Natural killer cell treated with Interleukin-12 subunit alpha and Interleukin-12 subunit beta and Interleukin-15 and Interleukin-18, amount 100 ng/mL, for 72 hours (primary cell): ENCODE measurements around the gene RNPEPL1. TPM values are rescaled to one million over a fixed set of nuclear protein-coding genes. Genes with fewer than 3 reads are reported as not detected.
A peak's percentile ranks its signal among the peaks of the same experiment; 100 is the strongest.

Source experiments
- ATAC-seq, 2 donors: fragments of 150-1000 bp; cut with Tn5 transposase in 1 of 2; sonication (Bioruptor Pico), chemical (Tn5 transposase) in 1 of 2; 2 replicates each; pipeline ENCODE4 v1.10.0; 2021
- DNase-seq: peaks from one replicate; pipeline ENCODE4 v3.0.0; 2022; ENCODE audit warnings: low spot score
- H3K27ac Mint-ChIP-seq, 2 donors: 1 replicate in 1 of 2; 2 replicates in 1 of 2; pipeline ENCODE4 v1.8.0; 2022; ENCODE audit warnings: mixed read lengths in 2 of 2, mild to moderate bottlenecking in 1 of 2, moderate library complexity in 1 of 2
- H3K27me3 Mint-ChIP-seq, 2 donors: 1 replicate in 1 of 2; 2 replicates in 1 of 2; pipeline ENCODE4 v1.8.0; 2022; ENCODE audit warnings: mixed read lengths in 2 of 2
- H3K36me3 Mint-ChIP-seq: one replicate; pipeline ENCODE4 v1.8.0; 2022; ENCODE audit warnings: mixed read lengths
- H3K4me1 Mint-ChIP-seq, 2 donors: 1 replicate in 1 of 2; 2 replicates in 1 of 2; pipeline ENCODE4 v1.8.0; 2022; ENCODE audit warnings: low read depth in 2 of 2, mixed read lengths in 2 of 2, mild to moderate bottlenecking in 1 of 2
- H3K4me3 Mint-ChIP-seq: one replicate; pipeline ENCODE4 v1.8.0; 2022; ENCODE audit warnings: mixed read lengths
- H3K9me3 Mint-ChIP-seq: 2 replicates; pipeline ENCODE4 v1.8.0; 2022; ENCODE audit warnings: mixed read lengths
- total RNA-seq, 2 donors: library from RNA; stranded (reverse); gene quantifications; one replicate each; pipeline ENCODE4 v1.2.3, GENCODE V29; 2022

RNPEPL1 gene
- total RNA-seq, 2 donors from 2014 or later: 60.9 to 67.6 TPM

GRCh38 chr2:240564561-240565332 lies 3.5 kb upstream of the RNPEPL1 start:
- Mint-ChIP-seq H3K36me3 (no peaks in the 10 kb centered on the region), H3K27ac (peak overlapping the region; percentile 99), H3K4me3 (peak overlapping the region; percentile 97), H3K4me1 (peaks cover 51 to 73% of the 10 kb centered on the region in 2 donors), H3K27me3 (no peaks in the 10 kb centered on the region), H3K9me3 (no peaks in the 10 kb centered on the region)
- DNase-seq (peak; percentile 57), ATAC-seq (no peak)

GRCh38 chr2:240565333-240566202 lies 2.7 kb upstream of the RNPEPL1 start:
- Mint-ChIP-seq H3K27ac (peak overlapping the region; percentile 99), H3K4me1 (peaks cover 56 to 73% of the 10 kb centered on the region in 2 donors), H3K9me3 (no peaks in the 10 kb centered on the region), H3K4me3 (peak overlapping the region; percentile 97), H3K27me3 (no peaks in the 10 kb centered on the region), H3K36me3 (no peaks in the 10 kb centered on the region)
- DNase-seq: peak; percentile 98
- ATAC-seq: peak; percentile 71 to 78

GRCh38 chr2:240566203-240567136 lies 1.8 kb upstream of the RNPEPL1 start:
- Mint-ChIP-seq H3K4me1 (peaks cover 62 to 78% of the 10 kb centered on the region in 2 donors), H3K4me3 (peak overlapping the region; percentile 97), H3K27me3 (no peaks in the 10 kb centered on the region), H3K36me3 (no peaks in the 10 kb centered on the region), H3K27ac (peak overlapping the region; percentile 99), H3K9me3 (no peaks in the 10 kb centered on the region)
- peak; percentile 78 to 86 for ATAC-seq
- DNase-seq: peak; percentile 95

GRCh38 chr2:240567137-240567871 lies 980 bp upstream of the RNPEPL1 start:
- Mint-ChIP-seq H3K27me3 (no peaks in the 10 kb centered on the region), H3K9me3 (no peaks in the 10 kb centered on the region), H3K4me1 (peaks cover 63 to 70% of the 10 kb centered on the region in 2 donors), H3K4me3 (peak overlapping the region; percentile 97), H3K36me3 (no peaks in the 10 kb centered on the region), H3K27ac (peak overlapping the region; percentile 79 to 99)
- peak; percentile 66 for DNase-seq
- peak; percentile 22 to 43 for ATAC-seq

GRCh38 chr2:240568678-240569522 lies 616 bp downstream of the RNPEPL1 start:
- H3K27me3 Mint-ChIP-seq: no peaks in the 10 kb centered on the region
- H3K36me3 Mint-ChIP-seq: no peaks in the 10 kb centered on the region
- H3K9me3 Mint-ChIP-seq: no peaks in the 10 kb centered on the region
- peak; percentile 2 to 18 for ATAC-seq
- H3K27ac Mint-ChIP-seq: peak overlapping the region; percentile 56 to 61
- peak; percentile 71 for DNase-seq
- H3K4me3 Mint-ChIP-seq: peak overlapping the region; percentile 84
- peaks cover 54 to 58% of the 10 kb centered on the region in 2 donors for H3K4me1 Mint-ChIP-seq

GRCh38 chr2:240569523-240569997 lies 1.3 kb downstream of the RNPEPL1 start:
- DNase-seq (peak; percentile 37), ATAC-seq (no peak)
- Mint-ChIP-seq H3K4me3 (peak overlapping the region; percentile 84), H3K36me3 (no peaks in the 10 kb centered on the region), H3K27ac (peak overlapping the region; percentile 56 to 61), H3K4me1 (peaks cover 47 to 52% of the 10 kb centered on the region in 2 donors), H3K27me3 (no peaks in the 10 kb centered on the region), H3K9me3 (no peaks in the 10 kb centered on the region)

GRCh38 chr2:240569998-240570530 lies 1.8 kb downstream of the RNPEPL1 start:
- H3K36me3 Mint-ChIP-seq: no peaks in the 10 kb centered on the region
- H3K27ac Mint-ChIP-seq: peak overlapping the region; percentile 56 to 61
- DNase-seq (peak; percentile 38), ATAC-seq (no peak)
- no peaks in the 10 kb centered on the region for H3K9me3 Mint-ChIP-seq
- H3K4me1 Mint-ChIP-seq: peaks cover 42 to 47% of the 10 kb centered on the region in 2 donors
- no peaks in the 10 kb centered on the region for H3K27me3 Mint-ChIP-seq
- H3K4me3 Mint-ChIP-seq: peak overlapping the region; percentile 84

GRCh38 chr2:240570531-240571313 lies 2.4 kb downstream of the RNPEPL1 start:
- H3K9me3 Mint-ChIP-seq: no peaks in the 10 kb centered on the region
- ATAC-seq (no peak), DNase-seq (peak; percentile 53)
- peaks cover 36 to 41% of the 10 kb centered on the region in 2 donors for H3K4me1 Mint-ChIP-seq
- no peaks in the 10 kb centered on the region for H3K36me3 Mint-ChIP-seq
- peak overlapping the region; percentile 45 to 56 for H3K27ac Mint-ChIP-seq
- peak overlapping the region; percentile 52 for H3K4me3 Mint-ChIP-seq
- H3K27me3 Mint-ChIP-seq: no peaks in the 10 kb centered on the region

GRCh38 chr2:240571314-240571973 lies 3.2 kb downstream of the RNPEPL1 start:
- DNase-seq (peak; percentile 58), ATAC-seq (no peak)
- H3K27me3 Mint-ChIP-seq: no peaks in the 10 kb centered on the region
- no peaks in the 10 kb centered on the region for H3K9me3 Mint-ChIP-seq
- H3K4me1 Mint-ChIP-seq: peaks cover 31 to 37% of the 10 kb centered on the region in 2 donors
- H3K36me3 Mint-ChIP-seq: no peaks in the 10 kb centered on the region
- peak overlapping the region; percentile 52 for H3K4me3 Mint-ChIP-seq
- peak overlapping the region; percentile 12 to 45 for H3K27ac Mint-ChIP-seq

GRCh38 chr2:240572141-240573031 lies 4.1 kb downstream of the RNPEPL1 start:
- Mint-ChIP-seq H3K27ac (no peak overlapping the region), H3K4me1 (peaks cover 26 to 32% of the 10 kb centered on the region in 2 donors), H3K9me3 (no peaks in the 10 kb centered on the region), H3K36me3 (no peaks in the 10 kb centered on the region), H3K27me3 (no peaks in the 10 kb centered on the region), H3K4me3 (no peak overlapping the region)
- no peak for ATAC-seq
- DNase-seq: peak; percentile 54
